ENCODE measurements around the gene COL19A1. TPM values are rescaled to one million over a fixed set of nuclear protein-coding genes. Genes with fewer than 3 reads are reported as not detected.
"Not testable (repeated sequence)": the region's sequence is repeated elsewhere in the genome, so short reads cannot be mapped to it uniquely, and the experiment has no call there.

COL19A1 gene
- total RNA-seq, 2 donors from 2014 or later, result 0.42 TPM; not detected in 1

DNA sequence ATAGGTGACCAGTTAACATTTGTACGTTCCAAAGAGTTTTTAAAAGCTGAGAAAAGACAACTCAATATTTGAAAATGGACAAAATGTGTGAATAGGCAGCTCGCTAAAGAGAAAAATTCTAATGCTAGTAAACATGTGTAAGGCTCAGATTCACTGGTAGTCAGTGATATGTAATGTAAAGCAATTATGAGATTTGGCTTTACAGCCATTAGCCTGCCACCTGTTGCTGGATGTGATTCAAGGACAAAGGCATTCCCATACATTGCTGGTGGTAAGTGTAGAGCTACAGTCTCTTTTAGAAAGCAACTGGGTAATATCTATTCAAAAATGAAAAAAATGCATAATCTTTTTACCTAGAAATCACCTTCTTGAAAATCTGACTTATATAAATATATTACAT, 114.3 kb downstream of the COL19A1 start:
- no peaks in the 10 kb centered on the region for H3K36me3 Mint-ChIP-seq
- no peaks in the 10 kb centered on the region for H3K27me3 Mint-ChIP-seq
- no peak overlapping the region for H3K27ac Mint-ChIP-seq
- no peaks in the 10 kb centered on the region for H3K9me3 Mint-ChIP-seq
- DNase-seq (ENCODE audit: low spot score) (no peak), ATAC-seq (no peak)
- H3K4me3 Mint-ChIP-seq, result no peak overlapping the region
- H3K4me1 Mint-ChIP-seq (ENCODE audit: low read depth in 2 of 2), result no peaks in the 10 kb centered on the region

DNA sequence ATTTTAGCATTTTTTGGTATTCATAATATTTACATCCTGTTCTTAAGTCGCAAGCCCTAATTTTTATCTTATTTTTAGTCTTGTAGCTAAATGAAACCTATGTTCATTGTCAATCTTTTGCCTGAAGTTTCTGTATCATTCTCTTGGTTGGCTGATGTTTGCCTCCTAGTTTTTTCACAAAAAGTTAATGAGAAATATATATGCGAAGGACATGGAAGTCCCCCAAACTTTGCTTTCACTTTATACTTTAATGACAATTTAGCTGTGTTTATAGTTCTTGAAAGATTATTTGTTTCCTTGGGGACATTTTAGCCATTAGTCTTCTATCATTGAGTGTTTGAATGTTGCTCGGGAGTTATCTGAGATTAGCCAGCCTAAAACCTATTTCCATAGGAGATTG, 118.2 kb downstream of the COL19A1 start:
- H3K4me1 Mint-ChIP-seq (ENCODE audit: low read depth in 2 of 2), result no peaks in the 10 kb centered on the region
- H3K36me3 Mint-ChIP-seq, result no peaks in the 10 kb centered on the region
- H3K9me3 Mint-ChIP-seq, result no peaks in the 10 kb centered on the region
- DNase-seq (ENCODE audit: low spot score) (no peak), ATAC-seq (no peak)
- H3K4me3 Mint-ChIP-seq, result no peak overlapping the region
- H3K27ac Mint-ChIP-seq, result no peak overlapping the region
- no peaks in the 10 kb centered on the region for H3K27me3 Mint-ChIP-seq

DNA sequence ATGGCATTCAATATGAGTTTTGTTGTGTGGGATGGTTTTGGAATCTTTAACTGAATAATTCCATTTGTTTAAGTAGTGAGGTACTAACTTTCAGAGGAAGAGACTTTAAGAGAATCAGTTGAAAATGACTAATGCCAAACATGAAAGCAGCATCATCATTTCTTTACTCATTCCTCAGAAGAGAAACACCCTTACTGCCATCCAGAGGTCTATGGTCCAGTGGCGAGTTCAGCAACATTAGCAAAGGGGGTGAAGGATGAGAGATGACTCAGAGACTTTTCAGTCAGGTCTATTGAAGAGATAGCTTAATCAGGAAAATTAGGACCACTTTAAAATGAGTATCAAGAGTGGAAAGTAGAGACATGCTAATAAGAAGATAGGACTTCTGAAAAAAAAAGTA, 118.8 kb downstream of the COL19A1 start:
- H3K4me3 Mint-ChIP-seq, result no peak overlapping the region
- no peaks in the 10 kb centered on the region for H3K4me1 Mint-ChIP-seq (ENCODE audit: low read depth in 2 of 2)
- H3K27ac Mint-ChIP-seq, result no peak overlapping the region
- H3K27me3 Mint-ChIP-seq, result no peaks in the 10 kb centered on the region
- H3K36me3 Mint-ChIP-seq, result no peaks in the 10 kb centered on the region
- no peak for DNase-seq (ENCODE audit: low spot score)
- ATAC-seq, result no peak
- H3K9me3 Mint-ChIP-seq, result no peaks in the 10 kb centered on the region

DNA sequence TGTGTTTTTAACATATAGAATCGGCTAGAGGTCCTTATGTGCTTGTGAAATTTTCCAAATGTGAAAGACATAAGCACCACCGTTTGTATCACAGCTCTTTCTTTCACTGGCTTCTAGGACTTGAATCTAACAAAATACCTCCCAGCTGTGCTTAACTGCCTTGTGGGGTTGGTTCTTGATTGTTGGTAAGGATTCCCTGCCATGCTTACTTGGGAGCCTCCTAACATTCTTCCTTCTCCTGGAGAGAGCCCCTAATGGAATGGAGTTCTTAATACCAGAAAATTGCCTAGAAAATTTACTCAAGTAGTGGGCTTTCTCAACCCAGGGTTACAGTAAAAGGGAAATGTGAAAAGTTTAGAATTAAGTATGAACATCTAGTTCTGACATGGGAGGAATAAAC, 121.2 kb downstream of the COL19A1 start:
- H3K27me3 Mint-ChIP-seq, result no peaks in the 10 kb centered on the region
- no peak for ATAC-seq
- no peak overlapping the region for H3K4me3 Mint-ChIP-seq
- no peaks in the 10 kb centered on the region for H3K4me1 Mint-ChIP-seq (ENCODE audit: low read depth in 2 of 2)
- peaks cover 2% of the 10 kb centered on the region for H3K9me3 Mint-ChIP-seq
- H3K27ac Mint-ChIP-seq, result no peak overlapping the region
- DNase-seq (ENCODE audit: low spot score), result no peak
- H3K36me3 Mint-ChIP-seq, result no peaks in the 10 kb centered on the region

DNA sequence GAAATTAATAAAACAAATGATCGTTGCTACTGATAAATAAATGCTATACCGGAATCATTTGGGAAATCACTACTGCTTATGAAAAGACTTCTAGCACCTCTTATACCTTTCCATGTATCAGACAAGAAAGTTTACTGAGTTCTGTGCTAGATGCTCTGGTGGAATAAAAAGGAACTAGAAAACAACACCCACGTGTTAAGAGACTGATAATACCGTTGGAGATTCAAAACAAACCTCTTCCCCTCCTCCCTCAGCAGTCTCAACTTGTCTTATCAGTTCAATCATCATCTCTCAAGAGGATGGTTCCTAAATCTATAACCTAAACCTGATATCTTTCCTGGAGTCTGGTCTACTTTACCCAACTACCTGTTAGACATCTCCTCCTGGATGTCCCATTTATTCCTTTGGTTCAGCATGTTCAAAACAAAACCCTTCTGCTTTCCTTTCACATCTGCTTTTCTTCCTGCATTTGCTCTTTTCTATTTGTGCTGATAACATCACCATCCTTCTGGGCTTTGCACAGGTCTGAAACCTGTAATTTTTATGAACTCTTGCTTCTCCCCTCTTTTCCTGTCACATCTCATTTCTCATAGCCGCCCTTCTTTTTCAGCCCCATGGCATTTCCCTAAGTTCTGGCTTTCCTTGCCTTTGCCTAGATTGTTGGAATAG, 122.2 kb downstream of the COL19A1 start:
- Mint-ChIP-seq H3K9me3 (peaks cover 7% of the 10 kb centered on the region), H3K4me1 (ENCODE audit: low read depth in 2 of 2) (no peaks in the 10 kb centered on the region), H3K27me3 (no peaks in the 10 kb centered on the region), H3K36me3 (no peaks in the 10 kb centered on the region), H3K27ac (no peak overlapping the region), H3K4me3 (no peak overlapping the region)
- DNase-seq (ENCODE audit: low spot score) (no peak), ATAC-seq (no peak)

DNA sequence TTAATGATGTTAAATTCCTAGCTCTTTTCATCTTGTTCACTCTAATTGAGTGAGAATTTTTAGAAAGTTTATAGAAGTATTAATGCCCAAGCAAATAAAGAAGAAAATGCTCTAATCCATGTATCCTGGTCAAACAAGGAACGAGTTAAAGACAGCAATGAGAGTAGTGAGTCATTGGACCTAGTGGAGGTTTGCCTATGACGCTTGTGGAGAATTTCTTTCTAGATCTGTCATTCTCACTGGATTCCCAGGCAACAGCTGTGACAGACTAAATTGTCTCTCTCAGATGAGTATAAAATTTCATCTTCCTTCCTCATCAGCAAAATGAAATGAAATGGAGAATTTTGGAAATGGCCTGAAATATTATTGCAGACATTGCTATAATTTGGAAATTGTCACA, 127.9 kb downstream of the COL19A1 start:
- Mint-ChIP-seq H3K9me3 (peaks cover 11% of the 10 kb centered on the region), H3K4me1 (ENCODE audit: low read depth in 2 of 2) (no peaks in the 10 kb centered on the region), H3K36me3 (no peaks in the 10 kb centered on the region), H3K4me3 (no peak overlapping the region), H3K27me3 (no peaks in the 10 kb centered on the region), H3K27ac (no peak overlapping the region)
- DNase-seq (ENCODE audit: low spot score), result no peak
- ATAC-seq, result no peak

DNA sequence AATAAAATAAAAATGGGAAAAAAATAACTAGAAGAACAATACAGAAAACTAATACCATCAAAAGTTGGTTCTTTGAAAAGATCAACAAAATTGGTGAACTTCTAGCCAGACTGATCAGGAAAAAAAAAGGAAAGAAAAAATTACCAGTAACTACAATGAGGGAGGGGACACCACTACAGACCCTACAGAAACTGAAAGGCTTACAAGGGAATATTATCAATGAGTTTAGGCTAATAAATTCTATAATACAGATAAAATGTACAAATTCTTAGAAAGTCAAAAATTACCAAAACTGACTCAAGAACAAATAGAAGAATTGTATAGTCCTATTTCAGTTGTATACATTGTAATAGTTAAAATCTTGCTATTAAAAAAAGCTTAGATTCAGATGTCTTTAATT, 141.8 kb downstream of the COL19A1 start:
- no peak for ATAC-seq
- H3K9me3 Mint-ChIP-seq, result peaks cover 16% of the 10 kb centered on the region
- no peaks in the 10 kb centered on the region for H3K4me1 Mint-ChIP-seq (ENCODE audit: low read depth in 2 of 2)
- H3K27ac Mint-ChIP-seq, result no peak overlapping the region
- no peak overlapping the region for H3K4me3 Mint-ChIP-seq
- DNase-seq (ENCODE audit: low spot score), result no peak
- H3K27me3 Mint-ChIP-seq, result no peaks in the 10 kb centered on the region
- no peaks in the 10 kb centered on the region for H3K36me3 Mint-ChIP-seq

DNA sequence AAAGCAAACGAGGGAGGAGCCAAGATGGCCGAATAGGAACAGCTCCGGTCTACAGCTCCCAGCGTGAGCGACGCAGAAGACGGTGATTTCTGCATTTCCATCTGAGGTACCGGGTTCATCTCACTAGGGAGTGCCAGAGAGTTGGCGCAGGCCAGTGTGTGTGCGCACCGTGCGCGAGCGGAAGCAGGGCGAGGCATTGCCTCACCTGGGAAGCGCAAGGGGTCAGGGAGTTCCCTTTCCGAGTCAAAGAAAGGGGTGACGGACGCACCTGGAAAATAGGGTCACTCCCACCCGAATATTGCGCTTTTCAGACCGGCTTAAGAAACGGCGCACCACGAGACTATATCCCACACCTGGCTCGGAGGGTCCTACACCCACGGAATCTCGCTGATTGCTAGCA, 144.0 kb downstream of the COL19A1 start:
- ATAC-seq; H3K4me3 Mint-ChIP-seq; H3K27ac Mint-ChIP-seq; H3K9me3 Mint-ChIP-seq; H3K36me3 Mint-ChIP-seq; DNase-seq (ENCODE audit: low spot score); H3K4me1 Mint-ChIP-seq (ENCODE audit: low read depth in 2 of 2); H3K27me3 Mint-ChIP-seq: not testable (repeated sequence)

DNA sequence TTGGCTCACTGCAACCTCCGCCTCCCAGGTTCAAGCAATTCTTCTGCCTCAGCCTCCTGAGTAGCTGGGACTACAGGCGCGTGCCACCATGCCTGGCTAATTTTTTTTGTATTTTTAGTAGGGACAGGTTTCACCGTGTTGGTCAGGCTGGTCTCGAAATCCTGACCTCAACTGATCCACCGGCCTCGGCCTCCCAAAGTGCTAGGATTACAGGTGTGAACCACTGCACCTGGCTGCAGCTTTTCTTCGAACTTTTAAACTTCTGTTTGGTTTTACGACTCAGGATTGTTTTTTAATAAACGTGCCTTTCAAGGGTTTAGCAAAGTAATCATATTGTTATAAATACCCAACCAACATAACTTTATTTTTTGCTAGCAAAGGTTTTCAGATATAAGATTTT, 156.8 kb downstream of the COL19A1 start:
- H3K4me3 Mint-ChIP-seq; DNase-seq (ENCODE audit: low spot score); H3K4me1 Mint-ChIP-seq (ENCODE audit: low read depth in 2 of 2); H3K27ac Mint-ChIP-seq; H3K27me3 Mint-ChIP-seq; H3K9me3 Mint-ChIP-seq; ATAC-seq; H3K36me3 Mint-ChIP-seq: not testable (repeated sequence)

DNA sequence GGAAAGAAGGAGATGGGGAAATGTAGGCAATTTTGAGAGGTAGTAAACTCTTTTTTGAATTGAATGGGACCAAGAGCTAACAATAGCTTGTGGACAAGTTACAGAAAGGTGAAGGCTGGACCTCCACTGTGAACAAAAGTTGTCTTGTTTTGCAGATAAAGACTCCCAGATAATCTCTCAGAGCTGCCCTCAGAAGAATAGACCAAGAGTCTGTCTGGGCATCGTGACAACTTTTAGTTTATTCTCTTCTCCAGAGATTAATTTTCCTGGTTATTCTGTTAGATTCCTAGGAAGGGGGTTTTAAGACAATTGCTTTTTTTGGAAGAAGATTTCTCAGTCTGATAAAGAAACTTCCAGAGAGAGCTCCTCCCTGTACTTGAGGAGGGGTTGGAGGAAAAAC, 161.9 kb downstream of the COL19A1 start:
- ATAC-seq, result no peak
- H3K27ac Mint-ChIP-seq, result no peak overlapping the region

DNA sequence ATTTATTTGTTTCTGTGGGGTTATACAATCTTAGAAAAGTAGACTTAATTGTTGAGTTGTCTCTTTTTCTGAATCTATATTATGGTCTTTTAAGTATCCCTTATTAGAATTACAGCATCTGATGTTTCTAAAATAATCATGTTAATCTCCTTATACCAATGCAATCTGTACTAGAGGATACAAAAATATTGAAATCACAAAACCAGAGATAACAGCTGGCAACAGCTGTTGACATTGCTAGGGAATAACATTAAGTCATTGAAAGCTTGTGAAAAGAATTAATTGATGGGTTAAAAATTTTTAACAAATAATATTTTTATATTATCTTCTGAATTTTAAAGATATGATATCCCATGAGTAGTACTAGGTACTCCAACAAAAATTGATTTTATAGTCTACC, 162.6 kb downstream of the COL19A1 start:
- Mint-ChIP-seq H3K36me3 (no peaks in the 10 kb centered on the region), H3K27ac (no peak overlapping the region), H3K4me3 (no peak overlapping the region), H3K4me1 (ENCODE audit: low read depth in 2 of 2) (no peaks in the 10 kb centered on the region), H3K9me3 (peaks cover 12% of the 10 kb centered on the region), H3K27me3 (no peaks in the 10 kb centered on the region)
- ATAC-seq, result no peak
- DNase-seq (ENCODE audit: low spot score), result no peak

More for the DNA sequence above, 161.9 kb downstream of the COL19A1 start:
- no peak for DNase-seq (ENCODE audit: low spot score)
- Mint-ChIP-seq H3K9me3 (peaks cover 12% of the 10 kb centered on the region), H3K4me3 (no peak overlapping the region), H3K4me1 (ENCODE audit: low read depth in 2 of 2) (no peaks in the 10 kb centered on the region), H3K36me3 (no peaks in the 10 kb centered on the region), H3K27me3 (no peaks in the 10 kb centered on the region)

DNA sequence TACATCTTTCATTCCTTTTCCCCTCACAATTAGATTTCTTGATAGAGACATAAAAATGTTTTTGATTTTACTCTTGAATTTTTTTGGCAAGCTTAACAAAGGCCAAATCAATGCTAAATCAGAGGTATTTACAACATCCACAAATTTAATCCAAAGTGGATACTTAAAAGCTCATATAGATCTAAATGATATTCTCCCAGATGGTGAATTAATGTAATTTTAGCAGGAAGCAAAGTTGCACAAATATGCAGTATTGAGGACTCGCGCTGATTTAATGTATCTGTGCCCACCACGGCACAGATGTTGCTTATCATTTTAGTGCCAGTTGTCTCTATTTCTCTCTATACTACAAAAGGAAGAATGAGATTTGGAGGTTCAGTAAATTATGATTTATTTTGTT, 167.4 kb downstream of the COL19A1 start:
- peaks cover 9% of the 10 kb centered on the region for H3K9me3 Mint-ChIP-seq
- H3K27me3 Mint-ChIP-seq, result no peaks in the 10 kb centered on the region
- no peak for DNase-seq (ENCODE audit: low spot score)
- H3K36me3 Mint-ChIP-seq, result no peaks in the 10 kb centered on the region
- no peaks in the 10 kb centered on the region for H3K4me1 Mint-ChIP-seq (ENCODE audit: low read depth in 2 of 2)
- no peak overlapping the region for H3K4me3 Mint-ChIP-seq
- ATAC-seq, result no peak
- no peak overlapping the region for H3K27ac Mint-ChIP-seq

DNA sequence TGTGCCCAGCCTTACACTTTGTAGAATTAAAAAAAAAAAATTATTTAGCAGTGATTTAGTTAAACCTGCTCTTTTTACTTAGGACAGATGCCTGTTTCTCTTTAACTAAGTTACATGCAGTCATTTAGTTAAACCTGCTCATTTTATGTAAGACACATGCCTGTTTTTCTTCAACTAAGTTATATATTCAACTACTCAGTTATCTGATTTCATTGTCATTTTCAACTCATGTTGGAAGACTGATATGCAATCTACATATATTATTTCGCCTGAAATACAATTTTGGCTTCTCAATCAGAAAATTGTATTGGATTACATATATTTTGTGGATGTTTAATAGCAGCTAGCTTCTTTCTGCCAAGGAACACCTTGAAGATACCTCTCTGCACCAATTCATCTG, 171.1 kb downstream of the COL19A1 start:
- no peak overlapping the region for H3K27ac Mint-ChIP-seq
- no peaks in the 10 kb centered on the region for H3K27me3 Mint-ChIP-seq
- no peaks in the 10 kb centered on the region for H3K36me3 Mint-ChIP-seq
- ATAC-seq (no peak), DNase-seq (ENCODE audit: low spot score) (no peak)
- no peaks in the 10 kb centered on the region for H3K4me1 Mint-ChIP-seq (ENCODE audit: low read depth in 2 of 2)
- H3K4me3 Mint-ChIP-seq, result no peak overlapping the region
- peaks cover 3% of the 10 kb centered on the region for H3K9me3 Mint-ChIP-seq

DNA sequence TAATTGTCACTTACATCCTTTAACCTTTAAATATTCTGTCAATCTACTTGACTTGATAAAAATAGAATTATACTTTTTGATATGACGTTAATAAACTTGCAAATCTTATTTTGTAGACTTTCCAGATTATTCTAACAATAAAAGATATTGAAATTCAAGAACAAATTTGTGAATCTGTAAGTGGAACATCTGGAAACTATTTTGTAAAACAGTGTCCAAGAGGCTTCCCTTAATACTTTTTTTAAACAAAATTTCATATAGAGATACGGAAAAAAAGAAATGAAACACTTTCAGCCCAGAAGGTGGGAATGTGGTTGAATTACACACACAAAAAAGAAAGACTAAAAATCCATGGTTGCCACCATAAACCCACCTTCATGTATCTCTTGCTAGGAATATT, 174.4 kb downstream of the COL19A1 start:
- no peak for DNase-seq (ENCODE audit: low spot score)
- no peaks in the 10 kb centered on the region for H3K27me3 Mint-ChIP-seq
- H3K36me3 Mint-ChIP-seq, result no peaks in the 10 kb centered on the region
- no peaks in the 10 kb centered on the region for H3K4me1 Mint-ChIP-seq (ENCODE audit: low read depth in 2 of 2)
- no peak overlapping the region for H3K4me3 Mint-ChIP-seq
- peaks cover 3% of the 10 kb centered on the region for H3K9me3 Mint-ChIP-seq
- no peak for ATAC-seq
- H3K27ac Mint-ChIP-seq, result no peak overlapping the region

DNA sequence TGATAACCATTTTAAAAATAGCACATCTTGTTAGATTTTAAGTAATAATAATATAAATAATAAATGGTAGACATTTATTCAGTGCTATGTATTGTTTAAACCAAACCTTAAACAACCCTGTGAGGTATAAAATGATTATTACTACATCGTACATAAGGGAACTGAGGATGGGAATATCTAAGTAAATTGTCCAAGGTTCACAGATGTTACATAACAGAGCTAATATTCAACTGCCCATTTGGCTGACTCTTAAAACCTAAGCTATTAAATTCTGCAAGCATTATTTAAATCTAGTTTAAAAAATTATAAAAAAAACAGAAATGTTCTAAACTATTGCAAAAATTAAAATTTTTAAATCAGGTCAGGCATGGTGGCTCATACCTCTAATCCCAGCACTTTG, 175.1 kb downstream of the COL19A1 start:
- Mint-ChIP-seq H3K27me3 (no peaks in the 10 kb centered on the region), H3K36me3 (no peaks in the 10 kb centered on the region), H3K9me3 (peaks cover 3% of the 10 kb centered on the region), H3K27ac (no peak overlapping the region), H3K4me1 (ENCODE audit: low read depth in 2 of 2) (no peaks in the 10 kb centered on the region), H3K4me3 (no peak overlapping the region)
- DNase-seq (ENCODE audit: low spot score) (no peak), ATAC-seq (no peak)
